ENCODE measurements around the gene SDCBP2.

Gene SDCBP2

DNA sequence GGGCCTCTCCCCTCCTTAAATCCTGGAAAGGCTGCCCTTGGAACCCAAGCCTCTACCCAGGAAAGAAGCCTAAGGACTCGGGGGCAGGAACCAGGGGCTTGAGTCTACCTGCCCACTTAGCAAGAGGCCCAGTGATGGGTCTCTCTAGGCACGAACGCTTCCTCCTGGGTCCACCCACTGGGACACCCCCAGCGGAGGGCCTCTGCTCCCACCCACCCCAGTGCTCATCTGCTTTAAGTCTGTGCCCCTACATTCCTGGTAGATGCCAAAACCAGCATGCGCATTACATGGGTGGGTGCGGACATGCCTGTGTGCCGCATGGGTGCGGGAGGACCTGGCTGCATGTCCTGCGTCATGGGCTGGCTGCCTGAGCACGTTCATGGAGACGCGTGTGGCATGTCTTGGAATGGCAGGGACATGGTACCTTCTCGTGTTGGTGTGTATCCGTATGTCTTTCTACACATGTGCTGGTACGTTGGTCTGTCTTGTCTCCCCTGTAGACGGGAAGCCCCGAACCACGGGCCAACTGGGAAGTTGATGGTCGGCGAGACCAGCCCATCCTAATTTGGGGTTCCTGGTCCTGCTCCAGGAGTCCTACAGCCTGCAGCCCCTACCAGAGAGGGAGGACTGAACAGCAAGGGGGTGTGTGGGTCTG, 33.5 kb downstream of the SDCBP2 start:
- no peak for DNase-seq (ENCODE audit: low spot score)

- no peak for DNase-seq (ENCODE audit: low spot score)
These were observed 34.4 kb downstream of the SDCBP2 start for GRCh38 chr20:1294497-1294896.

GRCh38 chr20:1293641-1294379, 35.1 kb downstream of the SDCBP2 start:
- no peak for DNase-seq (ENCODE audit: low spot score)

GRCh38 chr20:1292620-1293019, 36.3 kb downstream of the SDCBP2 start:
- no peak for DNase-seq (ENCODE audit: low spot score)

DNA sequence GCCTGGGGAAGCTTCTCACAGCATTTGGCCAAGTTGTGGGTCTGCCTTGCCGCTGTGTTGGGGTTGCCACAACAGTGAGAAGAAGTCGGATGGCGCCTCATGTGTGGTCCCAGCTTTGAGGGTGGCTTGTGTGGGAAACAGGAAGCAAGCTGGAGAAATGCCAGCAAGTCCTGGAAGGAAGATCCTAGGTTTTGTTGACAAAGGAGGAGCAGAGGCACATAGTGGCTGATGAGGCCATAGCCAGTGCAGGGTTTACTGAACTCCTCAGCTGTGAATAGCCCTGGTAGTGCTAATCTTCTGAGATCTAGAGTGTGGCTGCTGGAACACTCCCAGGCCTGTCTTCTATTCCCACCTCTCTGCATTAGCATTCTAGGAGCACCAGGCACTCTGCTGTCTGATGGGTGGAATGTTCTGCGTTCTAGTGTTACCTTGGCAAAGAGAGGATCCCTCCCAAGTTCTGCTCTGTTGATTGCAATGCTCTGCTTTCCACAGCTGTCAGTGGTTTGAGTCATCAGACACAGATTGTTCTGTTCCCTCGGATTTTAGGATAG, 37.7 kb downstream of the SDCBP2 start:
- no peak for DNase-seq (ENCODE audit: low spot score)

DNA sequence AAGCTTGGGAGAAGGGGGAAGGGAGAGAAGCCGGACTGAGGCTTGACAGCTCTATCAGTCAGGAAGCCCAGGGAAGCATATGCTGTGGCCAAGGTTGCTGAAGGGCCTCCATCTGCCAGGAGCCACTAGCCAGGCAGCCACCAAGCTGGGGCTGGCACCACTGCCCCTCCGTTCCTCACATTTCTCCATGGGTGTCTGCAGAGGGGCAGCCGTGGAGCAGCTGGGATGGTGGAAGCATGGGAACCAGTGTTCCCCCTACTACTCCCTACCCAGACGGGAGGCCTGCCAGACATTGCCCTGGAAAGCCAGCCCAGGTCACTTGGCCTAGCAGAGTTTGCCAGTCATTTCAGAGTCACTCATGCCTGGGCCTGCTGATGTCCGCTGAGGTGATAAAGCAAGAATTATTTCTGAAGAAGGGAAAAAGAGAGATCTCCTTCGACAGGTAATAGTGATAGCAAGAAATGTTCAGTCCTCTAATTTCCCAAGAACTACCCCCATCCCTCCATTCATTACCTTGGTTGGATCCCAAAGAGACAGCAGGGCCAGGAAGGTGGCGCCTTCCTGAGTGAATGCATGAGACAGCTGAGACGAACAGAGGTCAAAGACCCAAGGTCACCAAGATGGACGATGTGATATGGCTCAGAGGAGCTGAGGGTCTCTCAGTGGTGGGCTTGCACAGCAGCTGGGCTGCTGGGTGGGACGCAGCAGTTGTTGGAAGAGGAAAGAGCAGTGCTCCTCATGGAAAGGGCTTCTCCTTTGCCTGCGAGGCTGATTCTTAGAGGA, 41.0 kb downstream of the SDCBP2 start:
- DNase-seq (ENCODE audit: low spot score) = no peak

- DNase-seq (ENCODE audit: low spot score) = no peak
These were observed 41.6 kb downstream of the SDCBP2 start for GRCh38 chr20:1287306-1287705.

DNA sequence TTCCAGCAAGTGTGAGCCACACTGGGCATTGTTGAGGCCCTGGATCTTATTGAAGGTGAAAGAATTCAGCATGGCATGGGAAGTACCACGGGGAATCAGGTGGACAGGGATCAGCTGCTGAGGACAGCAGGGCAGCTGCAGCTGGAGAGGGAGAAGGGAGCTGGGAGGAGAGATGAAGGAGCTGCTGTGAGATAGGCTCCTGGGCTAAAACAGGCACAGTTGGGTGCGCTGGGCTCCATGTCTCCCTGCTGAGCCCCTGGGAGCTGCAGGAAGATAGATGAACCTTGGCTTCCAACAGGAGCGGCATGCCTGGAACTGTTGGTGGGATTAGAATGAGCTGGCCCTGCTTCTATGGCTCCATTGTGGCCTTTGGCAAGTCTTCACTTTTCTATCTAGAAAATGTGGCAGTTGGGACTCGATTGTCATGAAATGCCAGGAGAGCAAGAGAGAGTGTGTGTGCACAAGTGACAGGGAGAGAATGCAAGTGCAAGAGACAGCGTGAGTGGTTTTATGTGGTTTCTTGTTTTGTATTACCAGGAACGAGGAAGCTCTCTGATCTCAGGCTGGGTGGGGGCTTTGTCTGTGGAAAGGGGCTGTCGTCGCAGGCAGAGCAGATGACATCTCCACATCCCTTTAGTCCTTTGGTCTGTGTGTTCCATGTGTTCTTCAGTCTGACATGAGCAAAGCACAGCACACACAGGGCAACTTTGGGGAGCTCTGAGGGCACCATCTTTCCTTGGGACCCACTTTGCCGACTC, 42.5 kb downstream of the SDCBP2 start:
- peak; percentile 69 for DNase-seq (ENCODE audit: low spot score)

DNA sequence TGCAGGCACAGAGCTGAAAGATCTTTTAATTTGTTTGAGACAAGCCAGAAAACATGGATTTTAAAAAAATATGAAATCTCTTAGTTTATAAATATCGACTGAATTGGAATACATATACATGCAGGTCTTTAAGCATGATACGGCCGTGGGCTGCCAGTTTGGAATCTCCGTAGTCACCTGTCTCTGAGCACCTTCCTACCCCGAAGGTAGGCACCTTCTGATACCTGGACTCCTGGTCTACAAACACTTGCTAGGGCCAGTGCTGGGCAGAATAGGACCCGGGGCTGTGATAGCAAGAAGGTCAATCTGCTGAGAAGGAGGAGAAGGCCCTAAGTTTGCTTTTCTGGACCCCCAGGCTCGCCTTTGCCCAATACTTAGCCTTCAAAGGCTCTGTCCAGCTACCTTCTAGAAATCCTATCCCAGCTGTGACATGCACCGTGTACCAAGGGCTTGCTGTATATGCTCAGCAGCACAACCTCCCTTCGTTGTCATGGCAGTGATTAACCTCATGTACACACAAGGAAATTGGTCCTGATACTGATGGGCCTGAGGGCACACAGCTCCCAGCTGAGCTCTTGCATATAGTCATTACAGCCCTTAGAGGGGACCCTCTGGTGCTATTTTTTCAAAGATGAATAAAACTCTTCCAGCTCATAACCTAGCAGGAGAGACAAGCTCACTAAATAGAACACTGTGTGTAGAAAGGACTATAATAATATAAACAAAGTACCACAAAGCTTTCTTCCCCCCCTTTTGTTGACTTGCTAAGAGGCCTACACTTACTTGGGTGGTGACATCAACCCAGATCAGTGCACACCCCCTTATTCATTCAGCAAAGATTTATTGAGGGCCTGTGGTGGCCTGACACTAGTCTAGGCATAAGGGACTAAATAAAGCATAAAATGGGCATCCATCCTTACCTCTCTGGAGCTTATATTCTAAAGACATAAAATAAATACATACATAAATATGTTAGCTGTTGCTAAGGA, 45.1 kb downstream of the SDCBP2 start:
- no peak for DNase-seq (ENCODE audit: low spot score)

DNA sequence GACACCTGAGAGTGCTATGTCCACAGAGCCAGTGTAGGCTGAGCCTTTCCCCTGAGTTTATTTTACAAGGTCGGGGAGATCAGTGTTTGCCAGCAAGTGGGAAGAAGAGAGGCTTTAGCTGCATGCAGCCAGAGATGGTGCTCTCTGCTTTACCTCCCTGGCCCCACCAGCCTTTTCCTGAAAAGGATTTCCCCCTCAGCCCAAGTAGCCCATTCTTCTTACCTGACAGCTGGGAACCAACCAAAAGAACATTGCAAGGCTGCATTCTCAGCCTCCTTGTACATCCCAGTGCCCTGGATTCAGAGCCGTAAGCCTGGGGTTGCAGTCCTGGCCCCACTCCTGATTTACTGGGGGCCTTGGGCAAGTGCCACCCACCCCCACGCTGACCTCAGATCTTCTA, 46.0 kb downstream of the SDCBP2 start:
- no peak for DNase-seq (ENCODE audit: low spot score)

- DNase-seq (ENCODE audit: low spot score) = no peak
These were observed 47.5 kb downstream of the SDCBP2 start for GRCh38 chr20:1281279-1282057.

GRCh38 chr20:1280195-1281102, 48.5 kb downstream of the SDCBP2 start:
- DNase-seq (ENCODE audit: low spot score) = no peak

DNA sequence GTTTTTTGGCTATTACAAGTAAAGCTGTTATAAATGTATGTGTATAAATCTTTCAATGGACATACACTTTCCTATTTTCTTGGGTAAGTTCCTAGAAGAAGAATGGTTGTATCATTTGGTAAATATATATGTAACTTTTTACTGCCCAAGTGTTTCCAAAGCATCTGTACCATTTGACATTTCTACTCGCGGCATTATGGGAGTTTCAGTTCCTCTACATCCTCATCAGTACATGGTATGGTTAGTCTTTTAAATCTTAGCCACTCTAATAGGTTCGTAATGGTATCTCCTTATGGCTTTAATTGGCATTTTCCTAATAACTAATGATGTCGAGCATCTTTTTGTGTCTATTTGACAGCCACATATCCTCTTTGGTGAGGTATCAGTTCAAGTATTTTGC, 49.9 kb downstream of the SDCBP2 start:
- DNase-seq (ENCODE audit: low spot score) = no peak

GRCh38 chr20:1277529-1278322, 51.2 kb downstream of the SDCBP2 start:
- no peak for DNase-seq (ENCODE audit: low spot score)

GRCh38 chr20:1275919-1276318, 53.0 kb downstream of the SDCBP2 start:
- DNase-seq (ENCODE audit: low spot score) = no peak

DNA sequence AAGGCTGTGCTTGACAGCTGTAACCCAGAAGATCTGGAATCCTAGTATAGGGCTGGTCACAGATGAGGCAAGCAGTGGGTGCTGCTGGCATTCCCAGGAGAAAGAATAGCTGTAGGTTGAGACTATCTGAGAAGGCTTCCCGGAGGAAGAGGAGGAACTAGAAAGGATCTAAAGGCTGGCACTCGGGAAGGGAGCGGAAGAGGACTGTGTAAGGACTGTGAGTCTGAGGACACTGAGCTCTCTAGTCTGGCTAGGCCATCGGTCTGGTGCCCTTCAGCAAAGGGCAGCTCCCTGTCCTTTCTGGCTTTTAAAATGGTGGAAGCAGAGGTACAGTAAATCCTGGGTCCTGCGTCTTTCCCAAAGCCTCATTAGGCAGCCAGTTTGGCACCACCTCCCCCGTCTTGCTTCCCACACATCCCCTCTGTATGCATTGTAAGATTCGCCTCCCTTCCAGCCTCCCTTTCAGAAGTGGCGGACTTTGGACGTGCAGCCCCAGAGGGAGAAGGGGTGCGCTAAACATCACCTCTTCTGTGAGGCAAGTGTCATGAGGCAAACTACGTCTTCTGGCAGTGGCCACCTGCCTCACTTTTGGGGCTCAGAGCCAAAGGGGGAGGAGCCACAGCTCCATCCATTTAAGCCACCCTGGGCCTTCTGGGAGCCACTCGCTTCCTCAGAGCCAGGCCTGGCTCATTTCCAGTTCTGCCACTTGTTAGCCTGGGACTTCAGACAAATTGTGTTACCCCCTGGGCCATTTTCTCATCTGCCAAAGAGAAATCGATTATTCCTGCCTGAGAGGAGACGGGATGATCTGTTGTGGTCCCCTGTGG, 54.2 kb downstream of the SDCBP2 start:
- no peak for DNase-seq (ENCODE audit: low spot score)

DNA sequence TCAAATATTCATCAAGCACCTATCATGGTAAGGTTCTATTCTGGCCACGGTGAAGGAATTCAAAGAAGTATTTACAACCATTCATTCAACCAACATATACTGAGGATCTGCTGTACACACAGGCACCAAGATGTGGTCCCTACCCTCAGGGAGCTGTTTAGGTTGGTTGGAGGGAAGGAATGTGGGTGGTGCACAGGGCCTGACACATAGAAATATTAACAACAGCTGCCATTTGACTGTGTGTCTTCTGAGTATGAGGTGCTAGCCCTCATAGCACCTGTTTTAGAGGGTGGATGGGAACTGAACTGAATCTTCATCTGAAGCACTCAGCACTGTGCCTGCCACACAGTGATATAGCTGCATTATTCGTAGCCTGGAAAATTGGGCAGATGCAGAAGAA, 55.6 kb downstream of the SDCBP2 start:
- no peak for DNase-seq (ENCODE audit: low spot score)

Measured in CD4-positive, alpha-beta T cell treated with Interleukin-6 at 100 ng/mL for 8 hours (primary cell).